Stimulated activated CD8-positive, alpha-beta memory T cell treated with anti-CD3 and anti-CD28 coated beads, Interleukin-4, amount 100 ng/mL, for 24 hours (primary cell): ENCODE results near the gene PRPSAP2.
"Not testable (repeated sequence)": the region's sequence is repeated elsewhere in the genome, so short reads cannot be mapped to it uniquely, and the experiment has no call there.

Experiments
- DNase-seq: peaks from one replicate; pipeline ENCODE4 v3.0.0-alpha.2; 2020; ENCODE audit warnings: low read depth

Gene PRPSAP2

GRCh38 chr17:18944646-18945045, 86.7 kb downstream of the PRPSAP2 start:
- DNase-seq = no peak

GRCh38 chr17:18946536-18946935, 88.6 kb downstream of the PRPSAP2 start:
- no peak for DNase-seq

- DNase-seq = no peak
These were observed 89.9 kb downstream of the PRPSAP2 start for GRCh38 chr17:18947866-18948265.

- DNase-seq = no peak
These were observed 90.6 kb downstream of the PRPSAP2 start for GRCh38 chr17:18948476-18949006.

- no peak for DNase-seq
These were observed 91.6 kb downstream of the PRPSAP2 start for GRCh38 chr17:18949566-18949965.

GRCh38 chr17:18950346-18950745, 92.4 kb downstream of the PRPSAP2 start:
- no peak for DNase-seq

- DNase-seq = no peak
These were observed 93.3 kb downstream of the PRPSAP2 start for GRCh38 chr17:18950944-18951905.

GRCh38 chr17:18951941-18952842, 94.3 kb downstream of the PRPSAP2 start, which contains the start of gene SLC5A10:
SLC5A10 (plus strand) TSS chr17:18952165; CDS start chr17:18952206, 41 bp downstream.
- DNase-seq = no peak

GRCh38 chr17:18953231-18953728, 95.3 kb downstream of the PRPSAP2 start:
- no peak for DNase-seq

- no peak for DNase-seq
These were observed 96.4 kb downstream of the PRPSAP2 start for GRCh38 chr17:18954321-18954720.

- DNase-seq = no peak
These were observed 97.1 kb downstream of the PRPSAP2 start for GRCh38 chr17:18955009-18955408.

- not testable (repeated sequence) for DNase-seq
These were observed 98.1 kb downstream of the PRPSAP2 start for GRCh38 chr17:18956021-18956420.

GRCh38 chr17:18956581-18956980, 98.7 kb downstream of the PRPSAP2 start:
- no peak for DNase-seq

GRCh38 chr17:18957831-18958230, 99.9 kb downstream of the PRPSAP2 start:
- no peak for DNase-seq

- DNase-seq = no peak
These were observed 100.7 kb downstream of the PRPSAP2 start for GRCh38 chr17:18958611-18959010.

- DNase-seq = no peak
These were observed 101.3 kb downstream of the PRPSAP2 start for GRCh38 chr17:18959071-18959844.

GRCh38 chr17:18959845-18960240, 101.9 kb downstream of the PRPSAP2 start:
- DNase-seq = no peak

GRCh38 chr17:18960241-18960665, 102.3 kb downstream of the PRPSAP2 start:
- no peak for DNase-seq

GRCh38 chr17:18960803-18961511, 103.0 kb downstream of the PRPSAP2 start:
- DNase-seq = peak; percentile 78

- DNase-seq = no peak
These were observed 103.9 kb downstream of the PRPSAP2 start for GRCh38 chr17:18961634-18962493.
